CD14-positive monocyte (primary cell): ENCODE measurements around the gene SPECC1L. TPM values are rescaled to one million over a fixed set of nuclear protein-coding genes. Genes with fewer than 3 reads are reported as not detected.

Source experiments
- DNase-seq, 3 donors: peaks; one replicate each; pipeline ENCODE4 v3.0.0-alpha.2; 2011 to 2022
- H2AFZ ChIP-seq: 2 replicates; pipeline ENCODE4 v1.6.0; 2012; ENCODE audit warnings: mild to moderate bottlenecking, low read depth, low read length, inconsistent platforms; ENCODE audit not compliant: insufficient read depth, poor library complexity, severe bottlenecking
- H3K27ac ChIP-seq, 2 donors: 1 replicate in 1 of 2; 2 replicates in 1 of 2; pipeline ENCODE4 v1.5.1; 2012 to 2013; ENCODE audit warnings: low read length in 2 of 2, control low read depth in 1 of 2, inconsistent platforms in 1 of 2, low read depth in 1 of 2, mild to moderate bottlenecking in 1 of 2
- H3K27me3 ChIP-seq, 2 donors: one replicate each; pipeline versions ENCODE4 v1.6.0 to v1.6.1; 2011 to 2013; ENCODE audit warnings: low read length in 2 of 2; ENCODE audit not compliant: control insufficient read depth in 2 of 2, insufficient read depth in 2 of 2
- H3K36me3 ChIP-seq, 2 donors: replicated peaks in 1 of 2; 1 replicate in 1 of 2; 2 replicates in 1 of 2; pipeline versions ENCODE4 v1.5.1 to v1.6.1; 2012 to 2013; ENCODE audit warnings: low read length in 2 of 2, control low read depth in 1 of 2, inconsistent platforms in 1 of 2, mild to moderate bottlenecking in 1 of 2; ENCODE audit not compliant: insufficient read depth in 2 of 2, control insufficient read depth in 1 of 2
- H3K4me1 ChIP-seq, 2 donors: 1 replicate in 1 of 2; 2 replicates in 1 of 2; pipeline versions ENCODE4 v1.5.1 to v1.6.1; 2012 to 2013; ENCODE audit warnings: low read length in 2 of 2, control low read depth in 1 of 2, inconsistent platforms in 1 of 2, mild to moderate bottlenecking in 1 of 2, moderate library complexity in 1 of 2; ENCODE audit not compliant: insufficient read depth in 2 of 2, control insufficient read depth in 1 of 2
- H3K4me2 ChIP-seq: replicated peaks from 2 replicates; pipeline ENCODE3; 2012; ENCODE audit warnings: low read length, moderate library complexity, mild to moderate bottlenecking; ENCODE audit not compliant: poor library complexity, severe bottlenecking; ENCODE audit errors: extremely low read depth
- H3K4me3 ChIP-seq, 3 experiments: fragments of 200-600 bp in 1 of 3; sonication (generic) in 1 of 3; replicated peaks in 1 of 3; 1 replicate in 2 of 3; 2 replicates in 1 of 3; pipeline ENCODE4 v1.5.1; 2011 to 2013; ENCODE audit warnings: low read length in 3 of 3, mild to moderate bottlenecking in 3 of 3, control low read depth in 2 of 3, low read depth in 2 of 3, inconsistent platforms in 1 of 3, moderate library complexity in 1 of 3
- H3K79me2 ChIP-seq: 2 replicates; pipeline ENCODE4 v1.6.0; 2012; ENCODE audit warnings: mild to moderate bottlenecking, control low read depth, inconsistent platforms, low read length, moderate library complexity; ENCODE audit not compliant: insufficient read depth
- H3K9ac ChIP-seq: 2 replicates; pipeline ENCODE4 v1.6.0; 2017; ENCODE audit warnings: low read length, mild to moderate bottlenecking; ENCODE audit not compliant: insufficient read depth, poor library complexity, severe bottlenecking
- H3K9me3 ChIP-seq, 2 donors: replicated peaks in 1 of 2; 1 replicate in 1 of 2; 2 replicates in 1 of 2; pipeline versions ENCODE4 v1.5.1 to v1.6.1; 2012 to 2013; ENCODE audit warnings: low read length in 2 of 2, control low read depth in 1 of 2; ENCODE audit not compliant: control insufficient read depth in 1 of 2, insufficient read depth in 1 of 2
- H4K20me1 ChIP-seq: 2 replicates; pipeline ENCODE4 v1.6.0; 2012; ENCODE audit warnings: mild to moderate bottlenecking, low read length, control low read depth, moderate library complexity; ENCODE audit not compliant: insufficient read depth
- H3K27ac Mint-ChIP-seq, 7 donors: one replicate each; pipeline ENCODE4 v1.8.0; 2020; ENCODE audit warnings: mild to moderate bottlenecking in 7 of 7, mixed read lengths in 7 of 7, moderate library complexity in 6 of 7, inconsistent platforms in 2 of 7
- H3K27me3 Mint-ChIP-seq, 3 donors: one replicate each; pipeline ENCODE4 v1.8.0; 2021 to 2022; ENCODE audit warnings: low read depth in 3 of 3, mild to moderate bottlenecking in 3 of 3, mixed read lengths in 3 of 3, moderate library complexity in 3 of 3, inconsistent platforms in 1 of 3
- H3K36me3 Mint-ChIP-seq, 2 donors: one replicate each; pipeline ENCODE4 v1.8.0; 2020; ENCODE audit warnings: mixed read lengths in 2 of 2, inconsistent platforms in 1 of 2, mild to moderate bottlenecking in 1 of 2
- H3K4me1 Mint-ChIP-seq: one replicate; pipeline ENCODE4 v1.8.0; 2020; ENCODE audit warnings: mild to moderate bottlenecking, mixed read lengths
- H3K4me3 Mint-ChIP-seq, 2 donors: one replicate each; pipeline ENCODE4 v1.8.0; 2020; ENCODE audit warnings: mild to moderate bottlenecking in 2 of 2, mixed read lengths in 2 of 2, moderate library complexity in 1 of 2
- H3K9me3 Mint-ChIP-seq, 7 donors: one replicate each; pipeline ENCODE4 v1.8.0; 2020 to 2022; ENCODE audit warnings: mixed read lengths in 7 of 7, mild to moderate bottlenecking in 6 of 7, moderate library complexity in 6 of 7, inconsistent platforms in 2 of 7
- CTCF ChIP-seq: fragments of 200-600 bp; IDR thresholded peaks from one replicate; pipeline ENCODE4 v1.8.0; 2022; ENCODE audit warnings: antibody characterized with exemption, mild to moderate bottlenecking
- WGBS: methylation state at CpG from one replicate; pipeline ENCODE4 v1.1.5; 2013; ENCODE audit warnings: missing lambda C conversion rate; ENCODE audit not compliant: insufficient coverage; 5-methylcytosine and 5-hydroxymethylcytosine counted together
- intact Hi-C, 2 donors: fragments of 100-400 bp; cut with micrococcal nuclease; formaldehyde crosslinking; loops; one replicate each; pipeline versions ENCODE4 v1.15.0 to v1.15.1; 2023
- polyA plus RNA-seq, 3 donors: library from polyadenylated mRNA; depleted of rRNA in 1 of 3; unstranded in 2 of 3; stranded (reverse) in 1 of 3; fragments of 300-500 nt in 2 of 3; fragments of >200 nt in 1 of 3; fragmentation: Illumina TruSeq in 2 of 3; gene quantifications; 1 replicate in 2 of 3; 2 replicates in 1 of 3; pipeline ENCODE4 v1.2.3, GENCODE V29; 2012 to 2021

The SPECC1L gene
- polyA plus RNA-seq, 3 donors, result 2.5 to 7.2 (median 4.9) TPM

- Mint-ChIP-seq H3K27me3 (peaks cover 0 to 2% (median 0%) of the 10 kb centered on the region in 3 donors), H3K4me3 (peak overlapping the region; percentile 45 to 56), H3K36me3 (peaks cover 0 to 2% of the 10 kb centered on the region in 2 donors), H3K4me1 (peaks cover 60% of the 10 kb centered on the region), H3K27ac (peak overlapping the region in 3 of 7 donors; percentile 27 to 87 (median 64)), H3K9me3 (peaks cover 0 to 1% (median 0%) of the 10 kb centered on the region in 7 donors)
- Histone ChIP-seq H3K9me3 (no peaks in the 10 kb centered on the region), H3K4me2 (peak overlapping the region; percentile 52), H3K36me3 (no peaks in the 10 kb centered on the region), H2AFZ (peak overlapping the region; percentile 60), H3K79me2 (no peaks in the 10 kb centered on the region), H3K9ac (no peak overlapping the region), H3K4me3 (peak overlapping the region in 1 of 3 experiments; percentile 47), H4K20me1 (no peaks in the 10 kb centered on the region), H3K4me1 (peaks cover 49 to 58% of the 10 kb centered on the region in 2 donors), H3K27ac (peak overlapping the region in 1 of 2 donors; percentile 46), H3K27me3 (no peaks in the 10 kb centered on the region)
- peak in 2 of 3 donors; percentile 23 to 43 for DNase-seq
- TF ChIP-seq CTCF, result no peak
- intact Hi-C loops, result no loop called here
- WGBS, result 60% methylated on average over 6 of the region's 10 CpGs
These were observed 189.9 kb downstream of the SPECC1L start for GRCh38 chr22:24460418-24461089.

DNA sequence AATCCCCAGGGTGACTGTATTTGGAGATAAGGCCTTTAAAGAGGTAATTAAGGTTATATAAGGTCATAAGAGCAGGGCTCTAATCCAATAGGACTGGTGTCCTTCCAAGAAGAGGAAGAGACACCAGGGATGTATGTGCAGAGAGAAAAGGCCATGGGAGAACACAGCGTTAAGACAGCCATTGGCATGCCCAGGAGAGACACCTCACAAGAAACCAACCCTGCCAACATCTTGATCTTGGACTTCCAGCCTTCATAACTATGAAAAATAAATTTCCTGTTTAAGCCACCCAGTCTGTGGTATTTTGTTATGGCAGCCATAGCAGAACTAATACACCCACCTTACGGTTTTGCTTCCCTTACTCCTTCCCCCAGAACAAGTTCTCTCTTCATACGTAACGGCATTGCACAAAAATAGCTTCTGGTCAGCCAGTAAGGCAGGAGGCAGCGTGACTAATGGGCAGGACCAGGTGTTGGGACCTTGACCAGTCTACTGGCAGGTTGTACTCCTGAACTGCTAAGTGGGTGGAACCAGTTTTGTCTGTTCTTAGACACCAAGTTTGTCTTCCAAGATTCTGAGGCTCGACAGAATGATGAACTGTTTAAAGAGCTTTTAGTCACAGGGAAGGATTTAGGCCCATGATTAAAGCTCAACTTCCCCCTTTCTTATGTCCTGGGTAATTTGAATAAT is 192.6 kb downstream of the SPECC1L start:
- H4K20me1 ChIP-seq, result no peaks in the 10 kb centered on the region
- intact Hi-C loops, result no loop called here
- Mint-ChIP-seq H3K4me1 (peaks cover 77% of the 10 kb centered on the region), H3K9me3 (peaks cover 0 to 3% (median 0%) of the 10 kb centered on the region in 7 donors), H3K27ac (peak overlapping the region; percentile 88 to 98 (median 93)), H3K27me3 (no peaks in the 10 kb centered on the region), H3K36me3 (peaks cover 0 to 2% of the 10 kb centered on the region in 2 donors), H3K4me3 (peak overlapping the region; percentile 28 to 69)
- H3K79me2 ChIP-seq, result no peaks in the 10 kb centered on the region
- no peak overlapping the region for H3K9ac ChIP-seq
- 0% methylated on average over 4 of the region's 6 CpGs for WGBS
- peaks cover 66 to 79% of the 10 kb centered on the region in 2 donors for H3K4me1 ChIP-seq
- peak; percentile 52 to 76 (median 67) for DNase-seq
- H3K4me2 ChIP-seq, result peak overlapping the region; percentile 28
- no peak for TF ChIP-seq CTCF
- peak overlapping the region in 1 of 3 experiments; percentile 33 for H3K4me3 ChIP-seq
- H3K9me3 ChIP-seq, result no peaks in the 10 kb centered on the region
- H3K36me3 ChIP-seq, result no peaks in the 10 kb centered on the region
- H3K27me3 ChIP-seq, result no peaks in the 10 kb centered on the region
- peak overlapping the region; percentile 30 to 85 for H3K27ac ChIP-seq
- peak overlapping the region; percentile 65 for H2AFZ ChIP-seq
